ENCODE measurements around the gene PCNX2.

DNA sequence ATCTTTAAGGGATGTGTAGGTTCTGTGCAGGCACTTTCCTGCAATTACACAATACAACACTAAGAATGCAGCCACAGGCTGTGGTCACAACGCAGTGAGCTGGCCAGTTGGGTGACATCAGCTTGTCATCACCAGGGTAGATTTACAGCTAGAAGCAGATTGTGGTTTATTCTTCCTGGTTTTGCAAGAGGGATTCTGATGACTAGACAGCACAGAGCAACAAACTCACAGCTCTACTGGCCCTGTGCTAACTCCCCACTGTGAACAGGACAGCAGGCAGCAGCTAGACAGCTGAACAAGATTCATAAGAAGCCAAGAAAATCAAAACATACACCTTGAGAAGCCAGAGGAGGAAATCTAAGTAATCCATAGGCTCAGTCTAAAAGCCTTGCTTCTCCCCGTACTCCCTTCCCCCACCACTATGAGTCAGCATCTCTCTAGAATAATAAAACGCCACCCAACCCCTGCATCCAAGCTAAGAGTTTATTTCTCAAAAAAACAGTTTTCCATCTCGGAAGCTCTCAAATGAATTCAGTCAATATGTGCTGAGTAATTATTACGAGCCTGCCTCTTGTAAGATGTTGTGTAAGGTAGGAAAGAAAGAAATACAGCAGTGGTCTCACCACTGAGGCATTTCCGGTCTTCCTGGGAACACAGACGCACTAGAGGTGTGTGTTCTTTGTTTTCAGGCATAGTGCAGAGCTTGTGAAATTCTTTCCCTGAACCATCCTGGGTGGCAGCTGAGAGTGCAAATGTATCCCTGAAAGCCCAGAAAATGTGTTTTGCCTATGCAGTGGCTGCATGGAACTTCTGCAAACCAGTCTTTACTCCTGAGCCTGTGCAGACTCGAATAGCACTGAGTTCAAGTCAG is 182.3 kb downstream of the PCNX2 start:
- no peak for TF ChIP-seq POLR2A (IDR thresholded peaks at IDR 0.05)
- TF ChIP-seq, protein P1, sequence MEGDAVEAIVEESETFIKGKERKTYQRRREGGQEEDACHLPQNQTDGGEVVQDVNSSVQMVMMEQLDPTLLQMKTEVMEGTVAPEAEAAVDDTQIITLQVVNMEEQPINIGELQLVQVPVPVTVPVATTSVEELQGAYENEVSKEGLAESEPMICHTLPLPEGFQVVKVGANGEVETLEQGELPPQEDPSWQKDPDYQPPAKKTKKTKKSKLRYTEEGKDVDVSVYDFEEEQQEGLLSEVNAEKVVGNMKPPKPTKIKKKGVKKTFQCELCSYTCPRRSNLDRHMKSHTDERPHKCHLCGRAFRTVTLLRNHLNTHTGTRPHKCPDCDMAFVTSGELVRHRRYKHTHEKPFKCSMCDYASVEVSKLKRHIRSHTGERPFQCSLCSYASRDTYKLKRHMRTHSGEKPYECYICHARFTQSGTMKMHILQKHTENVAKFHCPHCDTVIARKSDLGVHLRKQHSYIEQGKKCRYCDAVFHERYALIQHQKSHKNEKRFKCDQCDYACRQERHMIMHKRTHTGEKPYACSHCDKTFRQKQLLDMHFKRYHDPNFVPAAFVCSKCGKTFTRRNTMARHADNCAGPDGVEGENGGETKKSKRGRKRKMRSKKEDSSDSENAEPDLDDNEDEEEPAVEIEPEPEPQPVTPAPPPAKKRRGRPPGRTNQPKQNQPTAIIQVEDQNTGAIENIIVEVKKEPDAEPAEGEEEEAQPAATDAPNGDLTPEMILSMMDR (IDR thresholded peaks at IDR 0.05) = no peak

All from heart left ventricle (tissue), 13 donors.